GM21447 (cell line): ENCODE measurements around the gene MRFAP1L1.
"Not testable (repeated sequence)": the region's sequence is repeated elsewhere in the genome, so short reads cannot be mapped to it uniquely, and the experiment has no call there.

Experiments
- ATAC-seq: cut with Tn5 transposase; IDR thresholded peaks from one replicate; pipeline ENCODE4 v1.9.1; 2021; ENCODE audit not compliant: unreplicated experiment

Gene MRFAP1L1

DNA sequence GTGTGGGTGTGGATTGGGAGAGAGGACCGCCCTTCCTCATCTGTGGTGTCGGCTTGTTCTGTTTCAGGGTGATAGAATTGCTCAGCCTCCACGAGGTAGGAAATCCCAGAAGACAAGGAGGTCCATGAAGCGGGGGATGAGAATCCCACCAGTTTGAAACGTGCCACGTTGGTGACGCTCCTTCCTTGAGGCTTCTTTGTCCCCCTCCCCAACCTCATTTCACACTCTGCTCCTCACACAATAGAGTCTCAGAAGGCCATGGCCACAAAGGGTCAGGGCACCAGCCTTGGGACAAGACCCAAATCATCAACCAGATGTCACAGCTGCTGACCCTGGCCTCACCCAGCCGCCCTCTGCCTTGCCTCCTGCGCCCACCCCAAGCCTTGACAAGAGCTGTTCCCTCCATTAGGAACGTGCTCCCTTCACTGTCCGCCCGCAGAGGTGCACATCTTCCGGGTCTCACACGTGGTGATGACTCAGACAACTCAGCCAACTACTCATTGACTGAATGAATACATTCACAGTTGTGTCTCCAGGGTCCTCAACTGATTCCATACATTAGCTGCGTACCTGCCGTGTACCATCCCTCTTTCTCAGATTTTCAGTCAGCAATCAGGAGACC, 24.6 kb upstream of the MRFAP1L1 start:
- no peak for ATAC-seq

DNA sequence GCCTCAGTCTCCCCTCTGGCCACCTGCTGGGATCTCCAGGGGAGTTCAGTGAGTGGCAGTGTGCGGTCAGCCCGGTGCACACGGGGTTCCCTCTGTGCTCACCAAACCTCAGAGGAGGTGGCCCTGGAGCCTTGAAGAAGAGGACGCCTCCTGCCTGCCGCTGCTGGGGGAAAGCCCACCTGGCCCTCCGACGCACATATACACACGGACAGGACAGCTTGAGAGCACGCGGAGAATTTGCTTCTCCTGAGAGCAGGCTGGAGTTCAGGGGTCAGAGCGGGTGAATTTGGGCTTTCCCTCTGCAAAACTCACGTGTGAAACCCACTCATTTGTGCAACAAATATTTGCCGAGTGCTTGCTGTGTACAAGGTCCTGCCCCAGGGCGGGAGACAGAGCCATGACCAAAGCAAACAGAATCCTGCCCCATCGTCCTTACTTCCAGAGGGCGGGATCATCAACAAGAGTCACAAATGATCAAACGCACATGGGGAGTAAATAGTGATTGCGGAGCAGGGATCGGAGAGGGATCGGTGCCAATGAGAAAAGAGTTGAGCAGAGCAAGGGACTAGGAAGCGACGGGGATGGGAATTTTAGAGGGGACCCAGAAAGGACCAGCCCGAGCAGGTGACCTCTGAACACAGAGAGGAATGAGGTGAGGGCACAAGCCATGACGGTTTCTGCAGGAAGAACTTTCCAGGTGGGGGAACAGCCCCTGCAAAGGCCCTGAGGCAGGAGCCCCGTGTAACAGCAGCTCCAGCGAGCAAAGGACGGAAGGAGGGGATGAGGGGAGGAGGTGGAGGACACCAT, 23.9 kb upstream of the MRFAP1L1 start:
- no peak for ATAC-seq

- no peak for ATAC-seq
Measured at GRCh38 chr4:6732441-6733357, 23.0 kb upstream of the MRFAP1L1 start.

DNA sequence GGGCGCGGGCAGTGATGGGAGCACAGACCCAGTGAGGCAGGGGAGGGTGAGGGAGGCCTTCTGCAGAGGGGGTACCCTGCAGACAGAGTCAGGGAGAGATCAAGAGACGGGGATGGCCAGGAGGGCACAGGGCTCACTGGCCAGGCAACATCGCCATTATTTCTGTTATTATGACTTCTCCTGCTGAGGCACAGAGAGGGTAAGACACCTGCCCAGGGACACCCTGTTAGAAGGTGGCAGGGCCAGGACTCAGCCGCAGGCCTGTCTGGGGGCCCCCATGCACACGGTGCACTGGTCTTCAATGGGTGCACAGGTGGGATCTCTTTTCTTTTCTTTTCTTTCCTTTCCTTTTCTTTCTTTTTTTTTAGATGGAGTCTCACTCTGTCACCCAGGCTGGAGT, 22.1 kb upstream of the MRFAP1L1 start:
- no peak for ATAC-seq

DNA sequence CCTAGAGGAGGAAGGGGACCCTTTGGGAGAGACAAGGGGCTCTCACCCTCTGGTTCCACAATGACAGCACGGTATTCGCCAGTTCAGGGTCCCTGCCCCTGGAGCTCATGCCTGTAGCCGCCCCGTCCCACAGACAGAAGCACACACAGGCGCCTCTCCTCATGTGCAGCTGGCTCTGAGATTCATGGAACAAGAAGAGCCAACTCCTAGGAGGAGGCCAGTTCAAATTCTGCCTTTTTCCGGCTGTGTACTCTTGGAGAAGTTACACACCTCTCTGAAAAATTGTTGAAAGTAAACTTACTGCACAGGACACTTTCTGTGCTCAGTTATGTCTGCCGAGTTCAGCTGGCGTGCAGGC, 21.6 kb upstream of the MRFAP1L1 start:
- no peak for ATAC-seq

DNA sequence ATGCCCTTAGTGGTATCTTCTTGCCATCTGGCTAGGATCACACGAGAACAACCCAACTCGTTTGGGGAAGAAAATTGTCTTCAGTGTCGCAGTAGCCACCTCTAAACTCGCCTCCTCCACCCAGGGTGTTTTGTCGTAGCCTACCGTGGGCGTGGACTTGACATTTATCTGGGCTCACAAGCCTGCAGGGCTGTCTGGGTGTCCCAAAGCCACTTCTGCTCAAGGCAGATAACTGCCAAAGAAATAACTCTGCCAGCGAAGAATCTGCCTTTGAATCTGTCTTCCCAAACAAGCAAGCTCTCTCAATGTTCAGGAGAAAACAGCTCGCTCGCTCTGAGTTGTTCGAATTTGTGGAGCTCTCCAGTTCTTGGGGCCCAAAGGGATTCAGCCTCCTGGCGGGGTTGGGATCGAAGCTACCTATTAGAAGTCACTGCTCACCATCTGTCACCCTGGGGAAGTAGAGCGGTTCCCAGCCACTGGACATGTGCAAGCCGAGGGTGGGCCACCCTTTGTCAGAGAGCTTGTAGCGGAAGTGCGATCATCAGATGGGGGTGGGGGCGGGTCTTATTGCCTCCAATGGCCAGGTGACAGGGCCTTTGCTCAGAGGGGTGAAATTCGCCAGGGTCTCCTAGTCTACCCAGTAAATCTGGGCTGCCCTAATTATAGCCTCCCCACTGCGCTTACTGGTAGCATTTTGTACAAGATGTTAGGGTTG, 21.1 kb upstream of the MRFAP1L1 start:
- no peak for ATAC-seq

- no peak for ATAC-seq
Measured at GRCh38 chr4:6728320-6729029, 18.8 kb upstream of the MRFAP1L1 start.

- no peak for ATAC-seq
Measured at GRCh38 chr4:6727943-6728250, 18.2 kb upstream of the MRFAP1L1 start.

GRCh38 chr4:6727081-6727942, 17.6 kb upstream of the MRFAP1L1 start:
- ATAC-seq = no peak

GRCh38 chr4:6725427-6725961, 15.8 kb upstream of the MRFAP1L1 start:
- ATAC-seq = not testable (repeated sequence)

- ATAC-seq = no peak
Measured at GRCh38 chr4:6724421-6725111, 14.9 kb upstream of the MRFAP1L1 start.

DNA sequence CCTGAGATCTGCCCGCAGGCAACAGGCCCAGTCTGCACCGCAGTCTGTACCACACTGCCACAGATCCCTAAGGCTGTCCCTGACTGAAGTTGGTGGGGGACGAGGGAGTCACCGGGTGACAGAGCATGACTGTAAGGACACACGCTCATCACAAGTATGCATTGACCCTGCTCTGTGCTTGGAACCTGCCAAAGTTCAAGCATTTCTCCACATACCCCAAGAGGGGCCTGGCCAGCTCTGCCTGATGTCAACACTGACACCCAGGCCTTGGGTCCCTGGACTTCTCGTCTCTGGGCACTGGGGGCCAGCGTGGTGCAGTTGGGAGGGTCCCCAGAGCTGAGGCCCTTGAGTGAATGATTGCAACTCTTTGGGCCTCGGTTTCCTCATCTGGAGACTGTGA, 14.2 kb upstream of the MRFAP1L1 start:
- no peak for ATAC-seq

GRCh38 chr4:6722891-6723290, 13.2 kb upstream of the MRFAP1L1 start:
- no peak for ATAC-seq

DNA sequence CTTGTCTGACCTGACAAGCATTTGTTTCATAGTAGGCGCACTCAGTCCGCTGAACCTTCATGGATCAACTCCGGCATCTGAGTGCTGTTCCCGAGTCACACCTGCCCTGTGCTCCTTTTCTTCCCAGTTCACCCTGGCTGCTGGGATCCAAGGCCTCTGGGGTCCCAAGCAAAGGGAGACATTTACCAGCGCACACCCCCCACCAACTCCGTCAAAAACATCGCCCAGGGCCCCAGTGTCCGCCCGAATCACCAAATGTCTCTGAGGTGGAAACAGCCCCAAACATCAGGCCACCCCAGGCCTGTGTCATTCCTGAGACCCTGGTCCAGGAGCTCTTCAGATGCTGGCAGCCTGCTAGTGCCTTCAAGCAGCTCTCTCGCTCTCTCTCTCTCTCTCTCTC, 11.5 kb upstream of the MRFAP1L1 start:
- no peak for ATAC-seq

- no peak for ATAC-seq
Measured at GRCh38 chr4:6720202-6720699, 10.6 kb upstream of the MRFAP1L1 start.

GRCh38 chr4:6719611-6720179, 10.0 kb upstream of the MRFAP1L1 start:
- no peak for ATAC-seq

DNA sequence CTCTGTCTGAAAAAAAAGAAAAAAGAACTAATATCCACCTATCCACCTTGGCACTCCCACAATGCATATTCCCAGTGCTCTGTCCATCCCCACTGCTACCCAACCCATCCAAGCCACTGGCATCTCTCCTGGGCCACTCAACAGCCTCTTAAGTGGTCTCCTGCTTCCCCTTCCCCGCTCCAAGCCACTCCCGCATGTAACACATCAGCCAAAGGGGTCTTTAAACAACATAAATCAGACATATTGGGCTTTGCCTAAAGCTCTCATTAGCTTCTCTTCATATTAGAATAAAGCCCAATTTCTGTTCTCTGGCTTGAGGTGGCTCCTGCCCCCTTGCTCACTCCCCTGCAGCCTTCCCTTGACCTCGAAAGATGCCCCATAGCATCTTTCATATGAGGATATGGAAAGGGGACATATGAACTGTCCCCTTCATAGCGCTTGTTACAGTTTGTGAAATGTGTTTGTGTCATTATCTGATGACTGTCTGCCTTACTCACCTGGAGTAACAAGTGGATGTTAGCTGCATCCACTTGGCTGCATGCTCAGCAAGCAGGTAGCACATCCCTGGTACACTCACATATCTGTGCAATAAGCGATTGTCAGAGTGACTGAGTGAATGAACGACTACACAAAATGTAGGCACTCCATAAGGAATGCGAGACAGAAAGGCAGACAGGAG, 9.4 kb upstream of the MRFAP1L1 start:
- no peak for ATAC-seq
